Measurements from ENCODE around the gene TUBA8. TPM values are rescaled to one million over a fixed set of nuclear protein-coding genes. Genes with fewer than 3 reads are reported as not detected.
"Not testable (repeated sequence)": the region's sequence is repeated elsewhere in the genome, so short reads cannot be mapped to it uniquely, and the experiment has no call there.

The TUBA8 gene
- polyA plus RNA-seq, 5 donors = 1.6 to 3.1 (median 2.1) TPM

- not testable (repeated sequence) for DNase-seq
Measured at GRCh38 chr22:18105981-18106380, 4.6 kb upstream of the TUBA8 start.

GRCh38 chr22:18106550-18107341 lies 3.9 kb upstream of the TUBA8 start:
- DNase-seq = not testable (repeated sequence)

- DNase-seq = no peak
Measured at GRCh38 chr22:18108187-18108586, 2.4 kb upstream of the TUBA8 start.

- no peak for DNase-seq
Measured at GRCh38 chr22:18109410-18110193, 1.0 kb upstream of the TUBA8 start.

DNA sequence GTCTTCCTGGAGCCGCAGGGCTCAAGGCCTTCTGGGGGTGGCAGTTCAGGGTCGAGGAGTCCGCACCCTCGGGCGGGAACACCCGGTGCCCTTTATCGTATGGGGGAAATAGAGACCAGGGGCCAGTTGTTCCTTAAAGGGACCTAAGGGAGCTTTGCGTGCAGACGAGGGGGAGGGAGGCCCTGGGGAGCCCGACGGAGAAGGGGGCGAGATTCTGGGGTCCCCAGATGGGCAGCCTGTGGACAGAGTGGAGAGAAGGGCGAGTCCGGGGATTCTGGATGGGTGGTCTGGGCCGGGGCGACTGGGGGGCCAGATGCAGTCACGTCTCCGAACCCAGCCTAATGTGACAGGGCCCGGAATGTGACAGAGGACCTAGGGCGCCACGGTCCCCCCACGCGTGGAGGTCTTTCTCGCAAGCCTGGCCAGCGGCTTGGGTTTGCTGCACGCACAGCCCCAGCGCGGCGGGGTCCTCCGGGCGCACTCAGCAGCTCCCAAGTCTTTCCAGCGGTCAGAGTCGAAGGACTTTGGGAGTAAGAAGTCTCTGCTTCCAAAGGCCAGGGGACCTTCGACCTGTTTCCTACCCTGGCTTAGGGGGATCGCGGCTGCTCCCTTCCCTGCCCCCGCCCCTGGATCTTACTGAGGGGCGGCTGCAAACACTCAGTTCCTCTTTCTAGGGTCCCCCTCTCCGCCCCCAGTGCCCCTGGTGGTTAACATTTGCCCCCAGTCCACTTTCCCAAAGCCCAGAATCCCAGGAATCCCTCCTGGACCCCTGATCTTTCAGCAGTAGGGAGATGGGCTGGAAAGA lies 547 bp downstream of the TUBA8 start:
- DNase-seq = no peak

DNA sequence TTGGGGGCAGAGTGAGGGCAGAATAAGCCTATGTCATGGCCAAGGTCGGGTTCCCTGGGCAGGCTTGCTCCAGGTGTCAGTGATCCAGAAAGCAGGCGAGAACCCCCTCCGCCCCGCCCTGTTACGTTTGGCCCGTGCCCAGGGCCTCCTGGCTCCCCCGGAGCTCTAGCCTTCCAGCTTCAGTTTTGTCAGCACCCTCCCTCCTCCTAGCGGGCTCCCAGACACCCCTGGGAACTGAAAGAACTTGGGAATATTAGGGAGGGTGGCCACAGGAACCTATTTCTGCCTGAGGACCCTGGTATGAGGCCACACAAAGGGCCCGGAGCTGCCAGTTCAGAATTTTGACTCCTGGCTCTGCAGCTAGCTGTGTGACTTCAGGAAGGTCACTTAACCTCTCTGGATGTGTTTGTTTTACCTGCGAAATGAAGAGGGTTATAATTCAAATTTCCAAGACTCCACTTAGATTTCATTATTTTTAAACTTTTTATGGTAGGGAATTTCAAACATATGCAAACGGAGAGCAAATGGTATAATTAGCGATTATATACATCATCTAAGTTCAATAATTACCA lies 1.2 kb downstream of the TUBA8 start:
- DNase-seq = no peak

- DNase-seq = no peak
Measured at GRCh38 chr22:18112440-18112839, 1.8 kb downstream of the TUBA8 start.

GRCh38 chr22:18113680-18114394 lies 3.2 kb downstream of the TUBA8 start:
- DNase-seq = no peak

- DNase-seq = no peak
Measured at GRCh38 chr22:18114495-18114894, 3.9 kb downstream of the TUBA8 start.

- DNase-seq = no peak
Measured at GRCh38 chr22:18114976-18115652, 4.5 kb downstream of the TUBA8 start.

DNA sequence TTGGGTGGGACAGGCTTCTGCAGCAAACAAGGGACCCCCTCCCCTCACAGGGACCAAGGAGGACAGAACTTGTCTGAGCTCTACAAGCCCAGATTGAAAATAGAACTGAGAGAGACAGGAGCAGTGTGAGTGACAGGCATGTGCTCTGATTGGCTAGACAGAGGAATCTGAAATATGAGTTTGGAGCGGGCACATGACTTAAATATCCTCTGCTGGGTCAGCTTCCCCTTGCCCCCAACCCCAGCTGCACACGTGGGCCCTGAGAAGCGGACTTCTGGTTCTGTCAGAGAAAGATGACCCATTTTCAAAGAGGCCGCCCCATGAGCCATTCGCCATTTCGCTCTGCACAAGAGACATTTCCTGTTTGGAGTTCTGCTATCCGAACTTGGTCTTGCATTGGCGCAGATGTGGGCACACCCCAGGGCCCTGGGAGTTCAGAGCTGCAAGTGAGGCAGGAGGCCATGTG lies 5.3 kb downstream of the TUBA8 start:
- DNase-seq = no peak

GRCh38 chr22:18116634-18117033 lies 6.0 kb downstream of the TUBA8 start:
- no peak for DNase-seq

DNA sequence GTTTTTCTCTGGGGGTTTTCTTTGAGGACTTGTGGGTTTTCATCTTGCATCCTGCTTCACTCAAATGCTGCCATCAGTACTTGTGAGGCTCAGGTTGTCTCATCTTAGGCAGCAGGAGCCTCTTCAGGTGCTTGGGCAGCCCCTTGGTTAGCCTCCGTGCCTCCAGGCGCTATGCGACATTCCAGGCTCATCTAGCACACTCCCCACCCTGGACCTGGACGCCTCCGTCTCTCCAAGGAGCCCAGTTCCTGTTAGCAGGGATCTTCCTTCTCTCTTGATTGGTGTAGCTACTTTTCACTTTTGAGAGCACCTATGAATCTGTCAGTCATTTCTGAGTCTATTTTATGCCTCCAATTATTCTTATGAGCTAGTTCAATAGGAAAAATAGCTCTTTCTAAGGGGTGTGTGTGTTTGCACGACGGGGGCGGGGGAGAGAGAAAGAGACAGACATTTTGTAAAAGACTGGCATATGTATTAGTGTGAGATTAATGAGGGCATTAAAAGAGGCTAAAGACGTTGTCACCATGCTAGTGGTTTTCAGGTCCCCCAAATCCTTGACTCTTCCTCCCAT lies 7.8 kb downstream of the TUBA8 start:
- no peak for DNase-seq

- DNase-seq = no peak
Measured at GRCh38 chr22:18119409-18120110, 9.0 kb downstream of the TUBA8 start.

DNA sequence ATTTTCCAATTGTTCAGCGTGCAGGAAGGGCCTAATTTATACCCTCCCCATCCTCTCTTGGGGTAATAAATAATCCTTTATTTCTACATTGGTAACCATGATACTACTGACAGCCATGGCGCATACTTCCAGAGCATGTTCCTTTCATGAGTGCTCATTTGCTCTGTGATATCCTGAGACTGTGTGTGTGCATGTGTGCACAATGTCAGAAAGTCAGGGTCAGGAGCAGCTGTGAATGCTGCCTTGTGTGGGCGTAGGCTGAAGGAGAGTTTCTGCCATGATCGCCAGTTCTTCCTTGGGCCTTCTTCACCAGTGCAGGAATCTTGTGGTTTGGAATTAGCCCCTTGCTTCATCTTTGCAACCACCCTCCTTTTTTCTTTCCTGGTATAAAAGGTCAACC lies 10.2 kb downstream of the TUBA8 start:
- DNase-seq = no peak

- no peak for DNase-seq
Measured at GRCh38 chr22:18121506-18121905, 10.9 kb downstream of the TUBA8 start.

GRCh38 chr22:18121954-18122554 lies 11.4 kb downstream of the TUBA8 start:
- no peak for DNase-seq

- not testable (repeated sequence) for DNase-seq
Measured at GRCh38 chr22:18123476-18124025, 12.9 kb downstream of the TUBA8 start.

DNA sequence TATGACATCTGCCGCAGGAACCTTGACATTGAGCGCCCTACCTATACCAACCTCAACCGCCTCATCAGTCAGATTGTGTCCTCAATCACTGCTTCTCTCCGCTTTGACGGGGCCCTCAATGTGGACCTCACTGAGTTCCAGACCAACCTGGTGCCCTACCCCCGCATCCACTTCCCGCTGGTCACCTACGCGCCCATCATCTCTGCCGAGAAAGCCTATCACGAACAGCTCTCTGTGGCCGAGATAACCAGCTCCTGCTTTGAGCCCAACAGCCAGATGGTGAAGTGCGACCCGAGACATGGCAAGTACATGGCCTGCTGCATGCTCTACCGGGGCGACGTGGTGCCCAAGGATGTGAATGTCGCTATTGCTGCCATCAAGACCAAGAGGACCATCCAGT lies 16.0 kb downstream of the TUBA8 start:
- no peak for DNase-seq
